Measurements from ENCODE around the gene ATP5MC2.
A peak's percentile ranks its signal among the peaks of the same experiment; 100 is the strongest.

Gene ATP5MC2

DNA sequence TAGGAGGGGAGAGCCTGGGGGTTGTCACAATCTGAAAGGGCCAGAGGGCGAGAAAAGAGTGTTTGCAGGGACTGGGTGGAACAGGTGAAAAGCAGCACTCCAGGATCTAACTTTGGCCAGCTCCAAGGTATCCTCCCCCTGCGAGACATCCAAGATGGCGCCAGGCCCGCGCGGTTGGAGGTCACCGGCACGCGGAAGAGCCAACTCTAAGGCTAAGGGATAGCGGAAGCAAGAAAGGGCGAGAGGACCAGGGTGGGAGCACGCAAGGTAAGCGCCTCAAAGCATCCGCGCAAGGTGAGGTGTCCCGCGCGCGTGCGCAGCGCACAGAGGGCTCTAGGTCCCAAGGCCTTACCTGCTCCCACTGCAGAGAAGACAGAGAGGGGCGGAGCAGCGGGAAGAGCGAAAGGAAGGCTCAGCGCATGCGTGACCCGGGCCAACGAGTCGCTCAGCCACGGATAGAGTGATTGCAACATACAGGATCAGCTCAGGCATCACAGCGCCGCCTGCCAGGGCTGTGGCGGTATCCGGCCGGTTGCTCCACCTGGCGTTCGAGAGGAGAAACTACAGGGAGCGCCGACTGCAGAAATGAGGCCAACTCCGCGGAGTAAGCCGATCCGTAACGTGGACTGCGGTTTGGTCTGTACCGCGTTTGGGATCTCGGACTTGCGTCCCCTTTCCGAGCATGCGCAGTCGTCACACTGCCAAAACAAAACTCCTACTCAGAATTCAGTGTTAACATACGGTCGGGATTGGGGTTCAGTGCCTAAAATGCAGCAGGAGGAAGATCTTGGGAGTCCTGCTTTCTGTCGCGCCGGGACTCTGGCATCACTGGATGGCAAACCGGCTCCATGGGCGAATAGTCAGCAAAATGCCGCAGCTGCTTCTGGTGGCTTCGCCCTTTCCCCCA is at the start of gene ATP5MC2:
Gene ATP5MC2 (minus strand): TSS at position 383 of the 907 bp plus-strand sequence. CDS start 3,469 bp downstream, outside the sequence.
- H2AFZ ChIP-seq (ENCODE audit: low read length): peak within 1 kb of the TSS; percentile 80
- H3K36me3 ChIP-seq (replicated peaks; ENCODE audit: insufficient read depth, low read length): peaks cover 6% of the 10 kb centered on the region; the same call in 1 of the 2 replicates
- H3K79me2 ChIP-seq (ENCODE audit: low read length): peaks cover 30% of the 10 kb centered on the region
- peak within 1 kb of the TSS; percentile 75 for H3K27ac ChIP-seq (ENCODE audit: low read length)
- H3K4me1 ChIP-seq (ENCODE audit: low read length): peaks cover 7% of the 10 kb centered on the region; the same call in 1 of the 2 replicates
- H3K4me2 ChIP-seq (ENCODE audit: low read depth, low read length): peak within 1 kb of the TSS; percentile 95
- no peaks in the 10 kb centered on the region; the same call in 1 of the 2 replicates for H3F3A ChIP-seq (ENCODE audit: insufficient read depth, low read length)
- H3K27me3 ChIP-seq (replicated peaks; ENCODE audit: insufficient read depth, low read length): peaks cover 22% of the 10 kb centered on the region
- H3K9ac ChIP-seq (ENCODE audit: low read length): peak within 1 kb of the TSS; percentile 84
- H3K9me2 ChIP-seq (replicated peaks; ENCODE audit: insufficient read depth, low read length): no peaks in the 10 kb centered on the region
- H4K20me1 ChIP-seq (ENCODE audit: insufficient read depth, low read length): no peaks in the 10 kb centered on the region
- TF ChIP-seq, protein P1, sequence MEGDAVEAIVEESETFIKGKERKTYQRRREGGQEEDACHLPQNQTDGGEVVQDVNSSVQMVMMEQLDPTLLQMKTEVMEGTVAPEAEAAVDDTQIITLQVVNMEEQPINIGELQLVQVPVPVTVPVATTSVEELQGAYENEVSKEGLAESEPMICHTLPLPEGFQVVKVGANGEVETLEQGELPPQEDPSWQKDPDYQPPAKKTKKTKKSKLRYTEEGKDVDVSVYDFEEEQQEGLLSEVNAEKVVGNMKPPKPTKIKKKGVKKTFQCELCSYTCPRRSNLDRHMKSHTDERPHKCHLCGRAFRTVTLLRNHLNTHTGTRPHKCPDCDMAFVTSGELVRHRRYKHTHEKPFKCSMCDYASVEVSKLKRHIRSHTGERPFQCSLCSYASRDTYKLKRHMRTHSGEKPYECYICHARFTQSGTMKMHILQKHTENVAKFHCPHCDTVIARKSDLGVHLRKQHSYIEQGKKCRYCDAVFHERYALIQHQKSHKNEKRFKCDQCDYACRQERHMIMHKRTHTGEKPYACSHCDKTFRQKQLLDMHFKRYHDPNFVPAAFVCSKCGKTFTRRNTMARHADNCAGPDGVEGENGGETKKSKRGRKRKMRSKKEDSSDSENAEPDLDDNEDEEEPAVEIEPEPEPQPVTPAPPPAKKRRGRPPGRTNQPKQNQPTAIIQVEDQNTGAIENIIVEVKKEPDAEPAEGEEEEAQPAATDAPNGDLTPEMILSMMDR (IDR thresholded peaks at IDR 0.05; ENCODE audit: low read length): peak; percentile 100
- TF ChIP-seq EZH2phosphoT487 (IDR thresholded peaks at IDR 0.05; ENCODE audit: low read length) (no peak), EZH2 (optimal IDR thresholded peaks at IDR 0.05; ENCODE audit: low read depth, low read length) (no peak)
- peak within 1 kb of the TSS; percentile 82 for H3K4me3 ChIP-seq (ENCODE audit: low read length)
- H3K9me3 ChIP-seq (replicated peaks; ENCODE audit: insufficient read depth, low read length): no peaks in the 10 kb centered on the region
- DNase-seq: peak; percentile 99

DNA sequence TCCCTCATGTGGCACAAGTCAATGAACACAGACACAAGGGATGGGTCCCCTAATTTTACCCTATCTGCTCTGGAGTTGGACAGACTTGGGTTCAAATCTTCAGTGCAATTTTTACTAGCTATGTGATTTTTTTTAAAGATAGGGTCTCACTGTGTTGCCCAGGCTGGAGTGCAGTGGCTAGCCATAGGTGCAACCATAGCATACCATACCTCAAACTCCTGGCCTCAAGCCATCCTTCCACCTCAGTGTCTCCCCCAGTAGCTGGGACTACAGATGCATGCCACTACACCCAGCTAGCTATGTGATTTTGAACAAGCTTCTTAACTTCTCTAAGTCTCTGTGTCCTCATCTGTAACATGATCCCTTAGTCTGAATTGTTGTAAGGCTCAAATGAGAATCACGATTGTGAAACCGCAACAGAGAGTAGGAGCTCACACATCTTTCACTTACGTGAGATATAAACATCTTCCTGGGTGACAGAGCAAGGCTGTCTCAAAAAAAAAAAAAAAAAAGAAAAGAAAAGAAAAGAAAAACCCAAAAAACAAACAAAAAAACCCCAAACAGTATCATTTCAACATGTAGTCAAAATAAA is 46.7 kb upstream of the ATP5MC2 start:
- Histone ChIP-seq H3K9me3 (replicated peaks; ENCODE audit: insufficient read depth, low read length) (no peaks in the 10 kb centered on the region), H3K27me3 (replicated peaks; ENCODE audit: insufficient read depth, low read length) (no peaks in the 10 kb centered on the region), H3K27ac (ENCODE audit: low read length) (peak overlapping the region; percentile 86), H3K9me2 (replicated peaks; ENCODE audit: insufficient read depth, low read length) (no peaks in the 10 kb centered on the region), H3F3A (ENCODE audit: insufficient read depth, low read length) (peaks cover 13% of the 10 kb centered on the region), H2AFZ (ENCODE audit: low read length) (no peak overlapping the region), H3K36me3 (replicated peaks; ENCODE audit: insufficient read depth, low read length) (no peaks in the 10 kb centered on the region), H4K20me1 (ENCODE audit: insufficient read depth, low read length) (no peaks in the 10 kb centered on the region), H3K4me2 (ENCODE audit: low read depth, low read length) (peak overlapping the region; percentile 65), H3K9ac (ENCODE audit: low read length) (peak overlapping the region; percentile 44), H3K4me1 (ENCODE audit: low read length) (peaks cover 29% of the 10 kb centered on the region), H3K79me2 (ENCODE audit: low read length) (peaks cover 16% of the 10 kb centered on the region; the same call in 1 of the 2 replicates), H3K4me3 (ENCODE audit: low read length) (no peak overlapping the region)
- TF ChIP-seq, protein P1 (IDR thresholded peaks at IDR 0.05; ENCODE audit: low read length): peak; percentile 39
- TF ChIP-seq EZH2 (optimal IDR thresholded peaks at IDR 0.05; ENCODE audit: low read depth, low read length): no peak
- DNase-seq: peak; percentile 93

DNA sequence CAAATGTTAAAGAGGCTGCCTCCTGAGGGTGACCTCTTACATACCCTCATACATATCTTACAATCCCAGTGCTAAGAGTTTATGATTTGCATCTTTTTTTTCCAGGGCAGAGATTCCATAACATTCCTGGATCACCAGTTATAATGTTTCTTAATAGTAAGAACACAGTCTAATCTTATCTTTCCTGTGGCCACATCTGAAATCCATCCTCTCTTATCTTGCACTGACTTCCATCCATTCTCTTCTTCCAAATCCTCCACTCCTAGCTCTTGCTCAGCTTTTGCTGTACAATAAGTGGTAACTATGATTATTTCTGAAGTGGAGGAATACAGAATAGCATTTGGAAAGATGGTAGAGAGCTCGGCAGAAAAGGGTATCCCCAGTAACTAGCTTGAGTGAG is 45.1 kb upstream of the ATP5MC2 start:
- Histone ChIP-seq H3F3A (ENCODE audit: insufficient read depth, low read length) (peaks cover 13% of the 10 kb centered on the region), H2AFZ (ENCODE audit: low read length) (no peak overlapping the region), H3K9me2 (replicated peaks; ENCODE audit: insufficient read depth, low read length) (no peaks in the 10 kb centered on the region), H3K79me2 (ENCODE audit: low read length) (peaks cover 7% of the 10 kb centered on the region; the same call in 1 of the 2 replicates), H3K4me3 (ENCODE audit: low read length) (no peak overlapping the region), H3K4me2 (ENCODE audit: low read depth, low read length) (no peak overlapping the region), H3K9ac (ENCODE audit: low read length) (no peak overlapping the region), H3K9me3 (replicated peaks; ENCODE audit: insufficient read depth, low read length) (no peaks in the 10 kb centered on the region), H4K20me1 (ENCODE audit: insufficient read depth, low read length) (no peaks in the 10 kb centered on the region), H3K4me1 (ENCODE audit: low read length) (peaks cover 22% of the 10 kb centered on the region), H3K27ac (ENCODE audit: low read length) (no peak overlapping the region), H3K27me3 (replicated peaks; ENCODE audit: insufficient read depth, low read length) (no peaks in the 10 kb centered on the region), H3K36me3 (replicated peaks; ENCODE audit: insufficient read depth, low read length) (no peaks in the 10 kb centered on the region)
- DNase-seq: no peak
- TF ChIP-seq, protein P1 (IDR thresholded peaks at IDR 0.05; ENCODE audit: low read length): no peak
- TF ChIP-seq EZH2phosphoT487 (IDR thresholded peaks at IDR 0.05; ENCODE audit: low read length) (no peak), EZH2 (optimal IDR thresholded peaks at IDR 0.05; ENCODE audit: low read depth, low read length) (no peak)

All from MM.1S (cell line).